HG03521 (cell line): ENCODE results near the gene ALK.

Source experiments
- ATAC-seq: cut with Tn5 transposase; IDR thresholded peaks from one replicate; pipeline ENCODE4 v1.9.1; 2021; ENCODE audit warnings: mild to moderate bottlenecking, moderate library complexity; ENCODE audit not compliant: unreplicated experiment

The ALK gene

DNA sequence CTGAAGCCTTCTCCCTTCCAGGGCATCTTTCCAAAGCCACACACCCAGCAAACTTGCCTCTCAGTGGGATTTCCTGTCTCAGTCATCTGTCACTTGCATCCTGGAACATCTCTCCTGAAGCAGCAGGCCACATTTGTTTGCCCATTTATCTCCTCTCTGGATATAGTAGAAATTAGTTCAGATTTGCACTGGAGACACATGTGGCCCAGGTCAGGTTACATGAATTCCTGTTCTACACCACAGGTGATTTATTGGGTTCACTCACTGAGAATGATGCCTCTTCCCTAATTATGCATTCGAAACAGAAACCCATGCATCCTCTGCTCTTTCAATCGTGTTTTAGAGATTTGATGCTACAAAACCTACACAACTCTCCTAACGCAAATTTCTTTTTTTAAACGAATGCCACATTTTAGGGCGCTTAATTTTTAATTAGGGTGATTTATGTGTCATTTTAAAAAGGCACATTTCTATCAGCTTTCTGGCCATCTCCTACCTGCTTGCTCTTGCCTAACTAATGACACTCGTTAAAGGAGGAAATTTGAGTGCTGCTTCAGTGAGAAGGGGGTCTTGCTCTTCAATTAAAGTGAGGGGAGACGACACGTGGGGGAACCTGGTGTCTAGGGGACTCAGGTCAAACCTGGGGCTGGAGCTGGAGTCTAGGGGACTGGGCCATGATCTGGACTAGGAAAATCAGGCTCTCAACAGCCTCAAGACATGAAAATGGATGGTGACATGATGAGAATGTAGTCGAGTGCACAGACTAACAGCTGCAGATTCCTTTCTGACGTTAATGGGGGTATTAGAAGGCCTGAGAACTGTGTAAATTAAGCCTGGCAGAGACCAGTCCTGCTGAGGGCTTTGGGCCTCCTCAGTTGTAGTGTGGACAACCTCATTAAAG is 584.8 kb downstream of the ALK start:
- no peak for ATAC-seq

- ATAC-seq: no peak
Observed at GRCh38 chr2:29335396-29335795, 586.0 kb downstream of the ALK start.

DNA sequence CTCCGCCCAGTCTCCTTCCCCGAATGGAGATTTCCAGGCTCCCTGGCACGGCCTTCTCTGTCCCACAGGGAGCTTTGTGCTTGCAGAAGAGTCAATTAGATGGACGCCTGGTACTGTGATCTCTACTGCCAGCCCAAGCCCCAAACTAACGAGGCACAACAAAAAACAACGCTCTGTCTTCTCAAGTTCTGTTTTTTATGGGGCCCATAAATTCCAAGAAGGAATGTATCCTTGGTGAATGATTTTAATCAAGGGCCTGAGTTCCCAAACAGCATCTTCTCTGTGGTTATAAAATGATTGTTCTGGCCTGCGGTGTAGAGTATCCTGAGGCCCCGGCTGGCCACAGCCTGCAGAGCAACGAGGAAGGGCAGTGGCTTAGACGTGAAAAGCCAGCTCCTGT is 586.7 kb downstream of the ALK start:
- no peak for ATAC-seq

DNA sequence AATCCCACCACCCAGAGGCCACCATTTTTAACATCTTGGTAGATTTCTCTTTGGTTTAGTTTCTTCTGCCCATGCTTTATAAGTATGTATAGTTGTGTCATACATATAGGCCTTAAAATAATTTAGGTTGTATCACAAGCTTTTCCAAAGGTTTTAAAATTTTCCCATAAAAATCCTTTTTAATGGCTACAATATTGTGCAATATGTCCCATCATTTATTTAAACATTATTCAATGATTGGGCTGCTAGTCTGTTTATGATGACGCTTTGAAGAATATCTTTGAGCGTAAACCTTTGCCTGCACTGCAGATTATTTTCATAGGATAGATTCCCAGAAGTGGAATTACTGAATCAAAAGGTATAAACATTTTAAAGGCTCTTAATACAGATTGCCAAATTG is 588.8 kb downstream of the ALK start:
- no peak for ATAC-seq

- no peak for ATAC-seq
Observed at GRCh38 chr2:29329899-29330298, 591.5 kb downstream of the ALK start.

DNA sequence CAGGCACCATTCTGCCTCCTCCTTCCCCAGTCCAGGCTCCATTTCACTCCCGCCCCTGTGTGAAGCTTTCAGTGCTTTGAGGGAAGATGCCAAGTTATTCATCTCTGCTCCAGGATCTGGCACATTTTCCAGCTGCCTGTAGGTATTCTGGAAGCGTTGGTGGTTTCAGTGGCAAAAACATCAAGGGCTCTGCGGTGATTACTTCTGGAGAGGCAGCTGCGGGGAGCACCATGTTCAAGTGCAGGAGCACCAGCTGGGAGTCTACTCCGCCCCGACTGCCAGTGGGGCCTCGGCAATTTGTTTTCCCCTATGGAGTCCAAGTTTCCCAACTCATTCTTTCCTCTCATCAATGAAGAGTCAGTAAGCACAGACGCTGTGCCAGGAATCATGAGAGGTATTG is 594.5 kb downstream of the ALK start:
- no peak for ATAC-seq

DNA sequence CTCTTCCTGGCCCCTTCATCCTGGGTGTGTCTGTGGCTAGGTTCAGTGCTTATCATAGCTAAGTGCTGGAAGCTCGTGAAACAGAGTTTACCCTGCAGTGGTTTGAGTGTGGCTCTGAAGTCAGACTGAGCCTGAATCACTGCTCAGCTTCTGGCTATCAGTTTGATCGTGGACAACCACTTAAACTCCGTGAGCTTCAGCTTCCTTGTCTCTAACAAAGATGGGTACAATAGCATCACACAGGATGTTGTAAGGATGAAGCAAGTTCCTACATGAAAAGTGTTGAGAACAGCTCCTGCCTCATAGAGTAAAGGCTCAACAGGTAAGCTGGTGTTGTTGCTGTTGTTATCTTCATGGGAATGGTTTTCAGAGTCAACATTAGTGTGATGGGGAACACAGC is 595.8 kb downstream of the ALK start:
- no peak for ATAC-seq

DNA sequence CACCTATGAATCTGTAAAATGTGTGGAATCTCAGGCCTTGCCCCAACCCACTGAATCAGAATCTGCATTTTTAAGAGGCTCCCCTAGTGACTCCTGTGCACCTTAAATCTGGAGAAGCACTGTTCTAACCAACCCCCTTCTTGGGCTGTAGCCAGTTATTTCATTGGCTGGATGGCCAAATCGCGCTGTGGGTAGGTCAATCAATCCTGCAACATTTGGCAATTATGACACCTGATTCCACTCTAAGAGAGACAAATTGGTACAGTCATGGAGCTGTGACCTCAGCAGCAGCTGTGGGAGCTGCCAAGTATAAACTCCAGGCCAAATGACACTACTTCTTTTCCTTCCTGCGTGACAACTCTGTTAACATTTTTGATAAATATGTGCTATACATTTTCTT is 597.4 kb downstream of the ALK start:
- ATAC-seq: no peak

DNA sequence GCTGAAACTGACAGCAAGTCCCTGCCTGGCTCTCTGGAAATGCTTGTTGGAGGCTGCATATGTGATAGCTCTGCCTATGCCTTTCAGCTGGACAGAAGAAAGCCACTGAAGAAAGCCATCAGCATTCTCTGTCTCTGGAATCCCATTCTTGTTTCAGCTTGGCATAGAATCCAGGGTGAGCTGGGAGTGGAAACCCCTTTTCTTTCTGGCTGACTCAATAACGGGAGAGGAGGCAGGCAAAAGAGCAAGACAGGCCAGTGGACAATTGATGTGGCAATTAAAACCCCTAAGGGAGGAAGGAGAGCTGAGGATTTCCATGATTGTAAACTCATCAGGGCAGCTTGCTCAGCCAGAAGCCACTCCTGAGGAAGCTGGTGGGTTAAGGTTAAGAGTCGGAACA is 598.1 kb downstream of the ALK start:
- no peak for ATAC-seq

GRCh38 chr2:29322011-29322410 is 599.4 kb downstream of the ALK start:
- no peak for ATAC-seq

DNA sequence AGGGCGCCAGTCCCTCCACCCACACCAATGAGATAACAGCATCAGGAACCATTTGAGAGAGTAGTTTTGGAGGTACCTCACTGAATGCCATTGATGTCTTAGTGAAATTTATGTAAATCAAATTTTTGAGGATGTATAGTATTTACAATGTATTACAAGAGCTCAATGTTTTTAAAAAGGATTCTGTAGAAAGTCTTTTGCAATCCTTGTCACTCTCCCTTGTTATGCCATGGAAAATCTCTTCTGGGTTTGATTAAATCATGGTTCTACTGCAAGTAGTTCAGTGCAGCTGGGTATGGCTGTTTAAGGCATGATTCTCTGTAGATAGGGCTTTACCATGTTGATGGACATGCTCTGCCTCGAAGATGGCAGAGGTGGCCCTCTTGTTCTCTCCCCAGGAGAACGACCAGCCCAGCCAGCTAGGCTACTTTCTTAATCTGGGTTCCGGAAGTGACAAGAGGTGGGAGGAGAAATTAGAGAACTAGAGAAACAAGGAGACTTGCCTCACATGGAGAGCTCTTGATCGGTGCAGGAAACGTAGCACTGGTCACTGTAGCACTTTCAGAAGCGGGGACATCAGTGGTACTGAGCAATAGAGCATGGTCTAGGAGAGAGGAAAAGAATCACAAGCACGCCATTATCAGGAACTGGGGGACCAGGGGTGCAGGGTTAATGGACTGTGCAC is 603.4 kb downstream of the ALK start:
- no peak for ATAC-seq

- peak; percentile 35 for ATAC-seq
Observed at GRCh38 chr2:29317077-29317517, 604.3 kb downstream of the ALK start.

DNA sequence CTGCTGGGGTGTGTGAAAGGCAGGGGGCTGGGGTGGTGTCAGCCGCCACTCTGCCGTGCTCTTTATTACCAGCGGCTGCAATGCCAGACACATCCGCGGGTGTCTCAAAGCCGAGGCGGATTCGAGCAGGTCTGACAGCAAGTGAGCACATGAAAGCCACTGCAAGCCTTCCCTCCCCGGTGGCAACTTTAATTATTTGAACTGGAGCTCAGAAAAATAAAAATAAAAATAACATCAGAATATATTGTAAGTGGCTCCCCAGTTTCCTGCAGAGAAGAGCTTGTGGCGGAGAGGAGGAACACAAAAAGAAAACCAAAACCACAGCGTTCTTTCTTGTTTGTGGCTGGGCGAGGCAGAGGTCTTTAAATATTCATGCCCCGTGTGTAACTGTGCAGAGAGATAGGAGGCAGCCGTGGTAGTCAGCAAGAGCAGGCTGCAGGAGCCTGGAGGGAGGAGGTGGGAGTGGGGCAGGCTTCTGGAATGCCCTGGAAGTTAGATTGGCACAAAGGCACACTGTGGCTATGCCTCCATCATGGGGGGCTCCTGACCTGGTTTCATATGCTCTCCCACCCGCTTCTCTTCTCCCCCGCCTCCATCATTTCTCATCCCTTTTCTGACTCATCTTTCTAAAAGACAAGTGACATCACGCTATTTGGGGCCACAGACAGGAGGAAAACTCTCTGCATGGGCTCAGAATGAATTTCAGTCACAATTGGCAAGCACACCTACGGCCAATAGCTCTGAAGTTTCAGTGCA is 606.4 kb downstream of the ALK start:
- peak; percentile 68 for ATAC-seq

DNA sequence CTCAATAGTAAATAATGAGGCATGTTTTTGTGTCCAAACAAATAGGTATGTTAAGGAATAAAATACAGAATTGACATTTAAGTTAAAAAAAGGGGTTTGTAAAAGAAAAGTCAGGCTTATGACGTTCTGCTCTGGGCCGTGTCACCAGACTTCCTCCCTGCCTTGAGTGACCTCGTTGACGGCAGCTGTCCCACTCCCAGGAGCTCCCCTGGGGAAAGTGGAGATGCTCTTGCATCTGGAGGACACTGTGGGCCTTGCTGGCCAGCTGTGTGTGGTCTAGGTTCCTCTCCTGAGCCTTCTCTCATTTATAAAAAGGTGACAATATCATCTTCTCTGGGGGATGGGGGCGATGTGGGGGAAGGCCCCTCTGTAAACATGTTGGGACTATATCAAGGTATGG is 609.9 kb downstream of the ALK start:
- ATAC-seq: no peak

DNA sequence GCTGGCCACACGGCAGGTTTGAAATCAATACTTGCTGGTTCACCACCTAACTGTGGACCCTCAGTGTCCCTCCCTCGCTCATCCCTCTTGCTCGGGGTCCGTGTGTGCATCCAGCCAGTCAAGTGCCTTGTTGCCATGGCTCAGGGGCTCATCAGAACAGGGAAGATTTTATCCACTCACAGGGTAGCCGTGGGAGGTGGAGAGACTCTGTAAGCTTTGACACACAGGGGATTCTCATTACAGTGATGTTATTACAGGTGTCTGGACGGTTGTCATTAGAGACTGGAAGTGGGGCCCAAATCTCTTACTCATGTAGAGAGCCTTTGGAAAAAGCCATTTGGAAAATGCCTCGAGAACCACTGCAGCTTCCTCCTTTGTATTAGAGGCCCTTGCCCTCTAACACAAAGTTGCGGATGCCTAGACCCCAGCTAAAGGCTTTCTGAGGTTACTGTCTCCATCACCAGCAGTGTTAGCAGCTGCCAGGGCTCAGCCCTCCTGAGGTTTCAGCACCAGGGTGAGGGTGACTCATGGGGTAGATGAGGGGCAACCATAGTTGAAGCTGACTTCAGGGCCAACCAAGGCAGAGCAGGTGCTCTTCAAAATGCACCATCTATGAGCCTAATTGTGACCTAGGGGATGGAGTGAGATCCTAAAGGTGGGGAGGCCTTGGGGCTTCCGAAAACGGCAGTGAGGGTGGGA is 610.6 kb downstream of the ALK start:
- ATAC-seq: no peak

DNA sequence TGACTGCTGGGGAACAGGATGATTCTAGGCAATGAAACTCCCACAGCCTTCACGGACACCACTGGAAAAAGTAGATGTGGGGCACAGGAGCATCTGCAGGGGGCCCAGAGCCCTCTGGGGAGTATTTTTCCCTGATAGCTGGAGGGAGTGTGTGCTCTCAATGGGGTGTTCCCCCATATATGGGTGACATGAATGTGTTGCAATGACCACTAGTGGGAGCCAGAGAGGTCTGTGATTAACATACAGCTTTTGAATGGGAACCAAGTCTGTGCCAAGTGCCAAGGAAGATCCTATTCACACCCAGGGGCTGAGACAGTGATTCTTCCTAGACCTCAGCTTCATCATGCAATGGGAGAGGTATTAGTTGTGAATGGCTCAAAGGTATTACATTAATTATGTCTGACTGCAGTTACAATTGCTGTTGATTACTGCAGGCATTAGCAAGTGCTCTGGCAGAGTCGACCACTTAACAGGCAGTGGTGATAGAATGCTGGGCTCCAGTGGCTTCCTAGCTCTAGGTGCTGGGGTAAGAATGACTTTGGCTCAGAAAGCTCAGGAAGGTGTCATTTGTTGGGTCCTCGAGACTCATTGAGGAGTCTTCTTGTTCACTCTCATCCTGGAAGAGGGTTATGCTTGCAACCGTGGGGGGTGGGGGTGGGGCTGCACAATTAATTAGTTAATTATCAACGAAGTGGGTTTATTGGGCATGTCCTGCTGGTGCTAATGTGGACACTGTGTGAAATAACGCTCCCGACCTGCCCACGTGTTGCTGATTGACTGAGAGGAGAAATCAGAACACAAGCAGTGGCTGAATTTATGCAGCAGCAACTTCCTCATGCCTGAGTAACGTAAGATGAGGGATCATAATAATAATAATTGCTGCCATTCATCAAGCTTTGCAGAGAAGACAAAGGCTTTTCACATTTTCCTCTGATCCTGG is 612.0 kb downstream of the ALK start:
- ATAC-seq: no peak

GRCh38 chr2:29308366-29308765 is 613.0 kb downstream of the ALK start:
- ATAC-seq: no peak

- no peak for ATAC-seq
Observed at GRCh38 chr2:29307519-29307918, 613.9 kb downstream of the ALK start.

GRCh38 chr2:29305762-29306161 is 615.6 kb downstream of the ALK start:
- no peak for ATAC-seq
